ENCODE measurements around the gene ATXN7L3B. TPM values are rescaled to one million over a fixed set of nuclear protein-coding genes. Genes with fewer than 3 reads are reported as not detected.

ATXN7L3B gene
- total RNA-seq, 1 experiment from 2014 or later: 18.0 TPM

DNA sequence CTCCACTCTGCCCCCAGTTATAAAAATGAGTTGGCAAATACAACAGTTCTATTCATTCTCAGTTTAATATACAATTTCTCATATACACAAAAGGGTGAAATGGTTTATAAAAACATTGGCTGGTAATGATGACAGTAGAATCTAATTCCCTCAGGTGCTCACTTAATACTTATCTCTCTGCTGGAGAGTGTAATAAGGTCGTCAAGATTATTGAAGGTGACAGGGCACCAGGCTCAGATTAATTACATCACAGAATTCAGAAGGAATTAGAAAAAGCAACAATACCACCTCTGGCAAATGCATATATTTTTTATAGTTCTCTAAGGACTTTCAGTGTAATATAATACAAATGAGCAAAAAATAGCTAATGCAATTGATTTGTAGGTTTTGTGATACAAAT, 42.3 kb downstream of the ATXN7L3B start:
- intact Hi-C loops (cut with micrococcal nuclease; ENCODE audit: unreplicated experiment) (no loop called here), in situ Hi-C loops (cut with HindIII; ENCODE audit: low pct_unique_long_range_greater_than_20kb, low sequenced_read_pairs) (no loop called here)
- H3K4me3 ChIP-seq (ENCODE audit: low read depth in 2 of 2, low read length in 2 of 2): no peak overlapping the region
- H3K27ac ChIP-seq (ENCODE audit: low read length): no peak overlapping the region
- CTCF ChIA-PET: no interaction called here
- no peaks in the 10 kb centered on the region for H3K27me3 ChIP-seq (ENCODE audit: control insufficient read depth, insufficient read depth, low read length)
- no TSS peak for BruUV-seq (replicated peaks)
- H3K36me3 ChIP-seq (ENCODE audit: control insufficient read depth, insufficient read depth, low read length): no peaks in the 10 kb centered on the region
- no peaks in the 10 kb centered on the region for H3K9me3 ChIP-seq (ENCODE audit: control insufficient read depth, insufficient read depth, low read depth, low read length)
- ATAC-seq (no peak), DNase-seq (ENCODE audit: low read depth, low spot score) (no peak)
- no peaks in the 10 kb centered on the region for H3K4me1 ChIP-seq (ENCODE audit: control insufficient read depth, insufficient read depth, low read length)
- TF ChIP-seq POLR2AphosphoS5 (IDR thresholded peaks at IDR 0.05; ENCODE audit: low read depth, low read length) (no peak), SIN3A (IDR thresholded peaks at IDR 0.05; ENCODE audit: borderline replicate concordance, insufficient read depth, low read depth, low read length) (no peak), TCF7L2 (IDR thresholded peaks at IDR 0.05; ENCODE audit: low read depth, low read length) (no peak)
- TF ChIP-seq, protein P1, sequence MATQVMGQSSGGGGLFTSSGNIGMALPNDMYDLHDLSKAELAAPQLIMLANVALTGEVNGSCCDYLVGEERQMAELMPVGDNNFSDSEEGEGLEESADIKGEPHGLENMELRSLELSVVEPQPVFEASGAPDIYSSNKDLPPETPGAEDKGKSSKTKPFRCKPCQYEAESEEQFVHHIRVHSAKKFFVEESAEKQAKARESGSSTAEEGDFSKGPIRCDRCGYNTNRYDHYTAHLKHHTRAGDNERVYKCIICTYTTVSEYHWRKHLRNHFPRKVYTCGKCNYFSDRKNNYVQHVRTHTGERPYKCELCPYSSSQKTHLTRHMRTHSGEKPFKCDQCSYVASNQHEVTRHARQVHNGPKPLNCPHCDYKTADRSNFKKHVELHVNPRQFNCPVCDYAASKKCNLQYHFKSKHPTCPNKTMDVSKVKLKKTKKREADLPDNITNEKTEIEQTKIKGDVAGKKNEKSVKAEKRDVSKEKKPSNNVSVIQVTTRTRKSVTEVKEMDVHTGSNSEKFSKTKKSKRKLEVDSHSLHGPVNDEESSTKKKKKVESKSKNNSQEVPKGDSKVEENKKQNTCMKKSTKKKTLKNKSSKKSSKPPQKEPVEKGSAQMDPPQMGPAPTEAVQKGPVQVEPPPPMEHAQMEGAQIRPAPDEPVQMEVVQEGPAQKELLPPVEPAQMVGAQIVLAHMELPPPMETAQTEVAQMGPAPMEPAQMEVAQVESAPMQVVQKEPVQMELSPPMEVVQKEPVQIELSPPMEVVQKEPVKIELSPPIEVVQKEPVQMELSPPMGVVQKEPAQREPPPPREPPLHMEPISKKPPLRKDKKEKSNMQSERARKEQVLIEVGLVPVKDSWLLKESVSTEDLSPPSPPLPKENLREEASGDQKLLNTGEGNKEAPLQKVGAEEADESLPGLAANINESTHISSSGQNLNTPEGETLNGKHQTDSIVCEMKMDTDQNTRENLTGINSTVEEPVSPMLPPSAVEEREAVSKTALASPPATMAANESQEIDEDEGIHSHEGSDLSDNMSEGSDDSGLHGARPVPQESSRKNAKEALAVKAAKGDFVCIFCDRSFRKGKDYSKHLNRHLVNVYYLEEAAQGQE (IDR thresholded peaks at IDR 0.05; ENCODE audit: insufficient read depth in 1 of 2, low read depth in 2 of 2, low read length in 1 of 2): no peak
- TF ChIP-seq, protein P2, sequence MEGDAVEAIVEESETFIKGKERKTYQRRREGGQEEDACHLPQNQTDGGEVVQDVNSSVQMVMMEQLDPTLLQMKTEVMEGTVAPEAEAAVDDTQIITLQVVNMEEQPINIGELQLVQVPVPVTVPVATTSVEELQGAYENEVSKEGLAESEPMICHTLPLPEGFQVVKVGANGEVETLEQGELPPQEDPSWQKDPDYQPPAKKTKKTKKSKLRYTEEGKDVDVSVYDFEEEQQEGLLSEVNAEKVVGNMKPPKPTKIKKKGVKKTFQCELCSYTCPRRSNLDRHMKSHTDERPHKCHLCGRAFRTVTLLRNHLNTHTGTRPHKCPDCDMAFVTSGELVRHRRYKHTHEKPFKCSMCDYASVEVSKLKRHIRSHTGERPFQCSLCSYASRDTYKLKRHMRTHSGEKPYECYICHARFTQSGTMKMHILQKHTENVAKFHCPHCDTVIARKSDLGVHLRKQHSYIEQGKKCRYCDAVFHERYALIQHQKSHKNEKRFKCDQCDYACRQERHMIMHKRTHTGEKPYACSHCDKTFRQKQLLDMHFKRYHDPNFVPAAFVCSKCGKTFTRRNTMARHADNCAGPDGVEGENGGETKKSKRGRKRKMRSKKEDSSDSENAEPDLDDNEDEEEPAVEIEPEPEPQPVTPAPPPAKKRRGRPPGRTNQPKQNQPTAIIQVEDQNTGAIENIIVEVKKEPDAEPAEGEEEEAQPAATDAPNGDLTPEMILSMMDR (IDR thresholded peaks at IDR 0.05): no peak
- POLR2A ChIA-PET: no interaction called here

DNA sequence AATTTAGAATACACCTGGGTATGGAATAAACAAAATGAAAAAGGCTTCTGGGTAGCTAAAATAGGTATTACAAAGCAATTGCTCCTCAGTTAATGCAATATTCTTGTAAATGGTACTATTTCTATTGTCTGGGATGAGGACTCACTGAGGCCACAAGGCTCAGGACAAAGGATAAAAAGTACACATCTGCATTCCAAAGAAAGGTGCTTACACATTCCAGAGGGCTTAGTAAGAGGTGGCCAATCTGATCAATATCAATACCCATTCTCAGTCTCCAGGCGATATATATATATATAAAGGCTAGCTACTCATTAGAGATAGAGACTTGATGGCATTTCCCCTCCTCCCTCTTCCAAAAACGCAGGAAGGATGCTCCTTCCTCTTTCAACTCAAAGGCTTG, 43.8 kb downstream of the ATXN7L3B start:
- BruUV-seq (replicated peaks): no TSS peak
- ATAC-seq (no peak), DNase-seq (ENCODE audit: low read depth, low spot score) (no peak)
- in situ Hi-C loops (cut with HindIII; ENCODE audit: low pct_unique_long_range_greater_than_20kb, low sequenced_read_pairs): no loop called here
- intact Hi-C loops (cut with micrococcal nuclease; ENCODE audit: unreplicated experiment): no loop called here
- no peak overlapping the region for H3K4me3 ChIP-seq (ENCODE audit: low read depth in 2 of 2, low read length in 2 of 2)
- ChIA-PET CTCF (no interaction called here), POLR2A (no interaction called here)
- TF ChIP-seq POLR2AphosphoS5 (IDR thresholded peaks at IDR 0.05; ENCODE audit: low read depth, low read length): no peak
- TF ChIP-seq, protein P1 (IDR thresholded peaks at IDR 0.05; ENCODE audit: insufficient read depth in 1 of 2, low read depth in 2 of 2, low read length in 1 of 2): no peak
- no peak for TF ChIP-seq TCF7L2 (IDR thresholded peaks at IDR 0.05; ENCODE audit: low read depth, low read length)
- TF ChIP-seq SIN3A (IDR thresholded peaks at IDR 0.05; ENCODE audit: borderline replicate concordance, insufficient read depth, low read depth, low read length): no peak
- TF ChIP-seq, protein P2 (IDR thresholded peaks at IDR 0.05): no peak
- H3K27ac ChIP-seq (ENCODE audit: low read length): no peak overlapping the region
- H3K36me3 ChIP-seq (ENCODE audit: control insufficient read depth, insufficient read depth, low read length): no peaks in the 10 kb centered on the region
- no peaks in the 10 kb centered on the region for H3K9me3 ChIP-seq (ENCODE audit: control insufficient read depth, insufficient read depth, low read depth, low read length)
- H3K4me1 ChIP-seq (ENCODE audit: control insufficient read depth, insufficient read depth, low read length): no peaks in the 10 kb centered on the region
- no peaks in the 10 kb centered on the region for H3K27me3 ChIP-seq (ENCODE audit: control insufficient read depth, insufficient read depth, low read length)
